Spleen (tissue), 11 donors: ENCODE data around the gene MACC1. TPM values are rescaled to one million over a fixed set of nuclear protein-coding genes. Genes with fewer than 3 reads are reported as not detected.
A peak's percentile ranks its signal among the peaks of the same experiment; 100 is the strongest.
"Not testable (repeated sequence)": the region's sequence is repeated elsewhere in the genome, so short reads cannot be mapped to it uniquely, and the experiment has no call there.

Source experiments
- DNase-seq: peaks from one replicate; pipeline ENCODE4 v3.0.0-alpha.2; 2020
- H3K27ac ChIP-seq, 8 donors: fragments of 200-600 bp; sonication (generic) in 7 of 8; 1 replicate in 4 of 8; 2 replicates in 4 of 8; pipeline versions ENCODE4 v1.5.0 to v1.8.0; 2016 to 2021; ENCODE audit warnings: inconsistent platforms in 4 of 8, mild to moderate bottlenecking in 4 of 8, moderate library complexity in 1 of 8
- H3K27me3 ChIP-seq, 7 donors: fragments of 200-600 bp; sonication (generic) in 6 of 7; replicated peaks in 1 of 7; 1 replicate in 4 of 7; 2 replicates in 3 of 7; pipeline versions ENCODE4 v1.5.0 to v1.8.0; 2016 to 2021; ENCODE audit warnings: inconsistent platforms in 3 of 7, mild to moderate bottlenecking in 1 of 7
- H3K36me3 ChIP-seq, 6 donors: fragments of 200-600 bp; sonication (generic) in 5 of 6; 1 replicate in 4 of 6; 2 replicates in 2 of 6; pipeline versions ENCODE4 v1.5.0 to v1.8.0; 2016 to 2021; ENCODE audit warnings: inconsistent platforms in 2 of 6
- H3K4me1 ChIP-seq, 6 donors: fragments of 200-600 bp; sonication (generic) in 5 of 6; 1 replicate in 3 of 6; 2 replicates in 3 of 6; pipeline versions ENCODE4 v1.5.0 to v1.8.0; 2016 to 2021; ENCODE audit warnings: inconsistent platforms in 3 of 6
- H3K4me3 ChIP-seq, 8 donors: fragments of 200-600 bp; sonication (generic) in 7 of 8; 1 replicate in 4 of 8; 2 replicates in 4 of 8; pipeline versions ENCODE4 v1.5.0 to v1.8.0; 2016 to 2021; ENCODE audit warnings: inconsistent platforms in 4 of 8, mild to moderate bottlenecking in 4 of 8, moderate library complexity in 2 of 8
- H3K9me3 ChIP-seq, 8 donors: fragments of 200-600 bp; sonication (generic) in 7 of 8; 1 replicate in 4 of 8; 2 replicates in 4 of 8; pipeline versions ENCODE4 v1.5.0 to v1.8.0; 2016 to 2021; ENCODE audit warnings: inconsistent platforms in 4 of 8
- POLR2A ChIP-seq, 3 donors: fragments of 450-650 bp; IDR thresholded peaks; one replicate each; pipeline ENCODE4 v1.5.1; 2017; ENCODE audit warnings: antibody characterized with exemption in 3 of 3, mild to moderate bottlenecking in 1 of 3
- POLR2AphosphoS5 ChIP-seq, 3 donors: sonication (generic); formaldehyde crosslinking; IDR thresholded peaks; one replicate each; pipeline ENCODE4 v1.5.1; 2017; ENCODE audit warnings: antibody characterized with exemption in 3 of 3
- WGBS, 5 donors: extraction: QIAGEN DNeasy Blood & Tissue Kit in 3 of 5; methylation state at CpG; one replicate each; pipeline versions ENCODE4 v1.1.5 to v1.1.7; 2013 to 2018; 5-methylcytosine and 5-hydroxymethylcytosine counted together
- intact Hi-C: fragments of 100-400 bp; cut with DNase I; formaldehyde crosslinking; loops from one replicate; pipeline ENCODE4 v1.15.0; 2023; ENCODE audit warnings: low total_unique reads
- polyA plus RNA-seq, 3 donors: library from polyadenylated mRNA; stranded (reverse); fragments of 200-250 nt; gene quantifications; one replicate each; pipeline ENCODE4 v1.2.1, GENCODE V29; 2013
- total RNA-seq, 7 donors: library from RNA; depleted of rRNA in 3 of 7; stranded (reverse); fragments of >200 nt in 3 of 7; fragmentation: NEBNext Ultra II Directional in 4 of 7; extraction: Animal tissue kit (Norgen Biotek cat#: 25700) in 4 of 7; gene quantifications; one replicate each; pipeline versions ENCODE4 v1.1.0 to v1.2.1, GENCODE V29; 2016 to 2021
- TF ChIP-seq, protein P1 (sequence below), 11 experiments: fragments of 200-600 bp in 7 of 11; fragments of 450-650 bp in 4 of 11; sonication (generic) in 4 of 11; IDR thresholded peaks in 8 of 11; conservative IDR thresholded peaks in 3 of 11; 1 replicate in 7 of 11; 2 replicates in 4 of 11; pipeline versions ENCODE4 v1.4.0 to v1.8.0; 2016 to 2021; ENCODE audit warnings: antibody characterized with exemption in 11 of 11, inconsistent platforms in 4 of 11, mild to moderate bottlenecking in 1 of 11
- donor health status: healthy with polysubstance abuse.
- donor health status: DM: no; HTN: no; CAD: no; lungs with moderate emphysema.
- donor health status: DM: no; HTN: no; CAD: no.
- donor health status: Bipolar disorder and iron deficiency.
- donor health status: healthy.
- donor health status: DM: no; HTN: no; CAD: no.
- donor health status: DM: yes; HTN: yes; CAD: no.

MACC1 gene
- total and polyA plus RNA-seq, 10 donors, result 0.83 to 10.6 (median 4.8) TPM

DNA sequence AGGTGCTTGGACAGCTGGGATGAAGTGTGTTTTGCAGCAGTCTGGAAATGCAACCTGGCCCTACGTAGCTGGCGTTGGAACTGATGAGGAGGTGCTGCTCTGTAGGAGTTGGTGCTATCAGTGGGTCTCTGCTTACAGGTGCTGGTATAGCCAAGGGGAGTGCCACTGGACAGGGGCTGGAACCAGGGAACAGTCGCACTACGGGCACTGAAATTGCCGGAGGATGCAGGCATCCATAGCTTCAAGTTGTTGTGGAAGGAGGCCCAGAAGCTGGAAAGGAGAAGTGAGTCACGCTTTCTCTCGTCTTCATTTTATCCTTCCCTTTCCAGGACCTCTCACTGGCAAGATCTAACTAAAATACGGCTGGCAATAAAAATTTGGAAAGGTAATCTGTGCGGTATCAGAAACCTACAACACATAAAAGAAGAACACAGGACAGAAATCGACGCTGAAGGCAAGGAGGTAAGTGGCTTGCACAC, 25.8 kb downstream of the MACC1 start:
- 75 to 91% (median 84%) methylated on average over 11 of the region's 11 CpGs for WGBS, 5 donors
- H3K4me1 ChIP-seq, result peaks cover 0 to 27% (median 5%) of the 10 kb centered on the region in 6 donors

DNA sequence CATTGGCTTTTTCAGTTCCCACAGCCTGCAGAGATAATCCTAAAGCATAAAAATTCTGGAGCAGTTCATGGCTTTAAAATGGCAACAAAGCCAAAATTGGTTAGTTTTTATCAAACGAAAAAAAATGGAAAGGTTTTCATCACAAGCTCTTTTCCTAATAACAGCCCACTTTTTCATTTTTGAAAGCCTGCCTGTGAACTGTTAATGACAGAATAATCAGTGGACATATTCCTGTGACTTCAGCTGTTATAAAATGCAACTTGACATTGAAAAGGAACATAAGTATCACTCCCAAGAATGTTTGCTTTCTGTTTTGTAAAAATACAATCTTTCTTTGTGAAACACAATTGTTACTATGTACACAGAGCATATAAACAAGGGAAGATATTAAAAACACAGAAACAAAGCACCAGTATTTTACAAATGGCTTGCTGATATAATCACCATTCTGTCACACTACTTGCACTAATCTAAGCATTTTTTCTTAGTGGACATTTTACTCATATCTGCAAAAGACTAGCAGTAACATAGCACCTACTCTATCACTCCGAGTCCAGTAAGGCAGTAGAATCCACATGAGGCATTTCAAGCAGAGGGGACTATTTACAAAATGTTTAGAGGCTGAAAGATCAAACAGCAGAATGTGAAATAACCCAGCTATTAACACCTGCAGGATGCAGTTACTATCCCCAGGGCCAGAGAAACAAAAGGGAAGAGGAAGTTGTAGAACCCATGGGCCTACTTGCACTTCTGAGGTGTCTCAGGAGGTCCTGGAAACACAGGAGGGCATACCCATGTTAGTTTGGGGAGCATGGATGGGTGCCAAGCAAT, 26.4 kb downstream of the MACC1 start:
- no peak for DNase-seq
- WGBS, 5 donors, result 44 to 65% (median 62%) methylated on average over 2 of the region's 2 CpGs
- TF ChIP-seq, protein P1, sequence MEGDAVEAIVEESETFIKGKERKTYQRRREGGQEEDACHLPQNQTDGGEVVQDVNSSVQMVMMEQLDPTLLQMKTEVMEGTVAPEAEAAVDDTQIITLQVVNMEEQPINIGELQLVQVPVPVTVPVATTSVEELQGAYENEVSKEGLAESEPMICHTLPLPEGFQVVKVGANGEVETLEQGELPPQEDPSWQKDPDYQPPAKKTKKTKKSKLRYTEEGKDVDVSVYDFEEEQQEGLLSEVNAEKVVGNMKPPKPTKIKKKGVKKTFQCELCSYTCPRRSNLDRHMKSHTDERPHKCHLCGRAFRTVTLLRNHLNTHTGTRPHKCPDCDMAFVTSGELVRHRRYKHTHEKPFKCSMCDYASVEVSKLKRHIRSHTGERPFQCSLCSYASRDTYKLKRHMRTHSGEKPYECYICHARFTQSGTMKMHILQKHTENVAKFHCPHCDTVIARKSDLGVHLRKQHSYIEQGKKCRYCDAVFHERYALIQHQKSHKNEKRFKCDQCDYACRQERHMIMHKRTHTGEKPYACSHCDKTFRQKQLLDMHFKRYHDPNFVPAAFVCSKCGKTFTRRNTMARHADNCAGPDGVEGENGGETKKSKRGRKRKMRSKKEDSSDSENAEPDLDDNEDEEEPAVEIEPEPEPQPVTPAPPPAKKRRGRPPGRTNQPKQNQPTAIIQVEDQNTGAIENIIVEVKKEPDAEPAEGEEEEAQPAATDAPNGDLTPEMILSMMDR (IDR thresholded peaks at IDR 0.05 in 8 of 11, conservative IDR thresholded peaks at IDR 0.05 in 3 of 11), result no peak
- TF ChIP-seq POLR2AphosphoS5 (IDR thresholded peaks at IDR 0.05) (no peak), POLR2A (IDR thresholded peaks at IDR 0.05) (no peak)

More for the DNA sequence above, 25.8 kb downstream of the MACC1 start:
- H3K36me3 ChIP-seq, result no peaks in the 10 kb centered on the region
- intact Hi-C loops, result no loop called here
- peaks cover 0 to 20% (median 6%) of the 10 kb centered on the region in 8 donors for H3K9me3 ChIP-seq
- peak; percentile 59 for DNase-seq
- TF ChIP-seq POLR2AphosphoS5 (IDR thresholded peaks at IDR 0.05) (no peak), POLR2A (IDR thresholded peaks at IDR 0.05) (no peak)
- TF ChIP-seq, protein P1 (IDR thresholded peaks at IDR 0.05 in 8 of 11, conservative IDR thresholded peaks at IDR 0.05 in 3 of 11), result no peak
- peak overlapping the region in 2 of 8 donors; percentile 9 to 31 for H3K27ac ChIP-seq
- no peak overlapping the region for H3K4me3 ChIP-seq
- H3K27me3 ChIP-seq, result no peaks in the 10 kb centered on the region

GRCh38 chr7:20189852-20190251, 27.3 kb downstream of the MACC1 start:
- H3K36me3 ChIP-seq, result no peaks in the 10 kb centered on the region
- peaks cover 0 to 20% (median 6%) of the 10 kb centered on the region in 8 donors for H3K9me3 ChIP-seq
- H3K4me3 ChIP-seq, result no peak overlapping the region
- TF ChIP-seq, protein P1 (IDR thresholded peaks at IDR 0.05 in 8 of 11, conservative IDR thresholded peaks at IDR 0.05 in 3 of 11), result no peak
- peaks cover 0 to 27% (median 5%) of the 10 kb centered on the region in 6 donors for H3K4me1 ChIP-seq
- intact Hi-C loops, result no loop called here
- H3K27ac ChIP-seq, result no peak overlapping the region
- no peak for DNase-seq
- no peaks in the 10 kb centered on the region for H3K27me3 ChIP-seq

More for the DNA sequence above, 26.4 kb downstream of the MACC1 start:
- Histone ChIP-seq H3K4me3 (no peak overlapping the region), H3K36me3 (no peaks in the 10 kb centered on the region), H3K27me3 (no peaks in the 10 kb centered on the region), H3K4me1 (peaks cover 0 to 27% (median 5%) of the 10 kb centered on the region in 6 donors), H3K27ac (peak overlapping the region in 2 of 8 donors; percentile 9 to 31), H3K9me3 (peaks cover 0 to 20% (median 6%) of the 10 kb centered on the region in 8 donors)
- intact Hi-C loops, result no loop called here

- H3K27me3 ChIP-seq, result no peaks in the 10 kb centered on the region
- 59 to 89% (median 78%) methylated on average over 1 of the region's 1 CpG for WGBS, 5 donors
- TF ChIP-seq, protein P1 (IDR thresholded peaks at IDR 0.05 in 8 of 11, conservative IDR thresholded peaks at IDR 0.05 in 3 of 11), result no peak
- TF ChIP-seq POLR2AphosphoS5 (IDR thresholded peaks at IDR 0.05) (no peak), POLR2A (IDR thresholded peaks at IDR 0.05) (no peak)
- no peak overlapping the region for H3K4me3 ChIP-seq
- peaks cover 0 to 20% (median 6%) of the 10 kb centered on the region in 8 donors for H3K9me3 ChIP-seq
- no peaks in the 10 kb centered on the region for H3K36me3 ChIP-seq
- no peak overlapping the region for H3K27ac ChIP-seq
- intact Hi-C loops, result no loop called here
- H3K4me1 ChIP-seq, result peaks cover 0 to 17% (median 3%) of the 10 kb centered on the region in 6 donors
- no peak for DNase-seq
These were observed 28.6 kb downstream of the MACC1 start for GRCh38 chr7:20188567-20188966.

DNA sequence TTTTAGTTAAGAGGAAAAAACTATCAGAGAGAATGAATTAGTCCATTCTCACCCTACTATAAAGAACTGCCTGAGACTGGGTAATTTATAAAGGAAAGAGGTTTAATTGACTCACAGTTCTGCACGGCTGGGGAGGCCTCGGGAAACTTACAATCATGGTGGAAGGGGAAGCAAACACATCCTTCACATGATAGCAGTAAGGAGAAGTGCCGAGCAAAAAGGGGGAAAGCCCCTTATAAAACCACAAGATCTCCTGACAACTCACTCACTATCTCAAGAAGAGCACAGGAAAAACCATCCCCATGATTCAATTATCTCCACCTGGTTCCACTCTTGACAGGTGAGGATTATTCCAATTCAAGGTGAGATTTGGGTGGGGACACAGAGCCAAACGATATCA, 29.3 kb downstream of the MACC1 start:
- H3K36me3 ChIP-seq, H3K4me3 ChIP-seq, intact Hi-C loops, DNase-seq, H3K27ac ChIP-seq, H3K27me3 ChIP-seq: not testable (repeated sequence)
- Histone ChIP-seq H3K9me3 (peaks cover 0 to 20% (median 6%) of the 10 kb centered on the region in 8 donors), H3K4me1 (peaks cover 0 to 13% (median 3%) of the 10 kb centered on the region in 6 donors)
- WGBS, 5 donors, result 39 to 55% (median 43%) methylated on average over 4 of the region's 4 CpGs
